SK-MEL-5 (cell line): ENCODE data around the gene RSPRY1. TPM values are rescaled to one million over a fixed set of nuclear protein-coding genes. Genes with fewer than 3 reads are reported as not detected.
"Not testable (repeated sequence)": the region's sequence is repeated elsewhere in the genome, so short reads cannot be mapped to it uniquely, and the experiment has no call there.

Source experiments
- DNase-seq: peaks from one replicate; pipeline ENCODE4 v3.0.0-alpha.2; 2016; ENCODE audit warnings: low read depth, low spot score
- in situ Hi-C: cut with HindIII; loops from 2 replicates; pipeline ENCODE4 v1.10.0; 2016; ENCODE audit warnings: low sequenced_read_pairs, high pct_unique_total_duplicates, low pct_unique_long_range_greater_than_20kb
- total RNA-seq: library from RNA; depleted of rRNA; stranded (reverse); fragments of >200 nt; shearing (Covaris generic); gene quantifications from 2 replicates; pipeline ENCODE4 v1.2.3, GENCODE V29; 2014

Gene RSPRY1
- total RNA-seq, 1 experiment from 2014 or later = 19.9 TPM

DNA sequence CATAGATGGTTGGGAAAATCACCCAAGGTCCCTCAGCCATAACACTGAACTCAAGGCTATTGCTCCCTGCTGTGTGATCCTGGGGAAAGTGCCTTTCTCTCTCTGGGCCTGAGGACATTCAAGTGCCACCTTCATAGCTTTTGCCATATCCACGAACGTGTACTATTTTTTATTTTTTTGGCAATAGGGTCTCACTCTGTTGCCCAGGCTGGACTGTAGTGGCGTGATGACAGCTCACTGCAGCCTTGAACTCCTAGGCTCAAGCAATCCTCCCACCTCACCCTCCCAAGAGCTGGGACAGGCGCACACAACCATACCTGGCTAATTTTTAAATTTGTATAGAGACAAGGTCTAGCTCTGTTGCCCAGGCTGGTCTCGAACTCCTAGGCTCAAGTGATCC is 87.7 kb downstream of the RSPRY1 start:
- no peak for DNase-seq
- in situ Hi-C loops = no loop called here

GRCh38 chr16:57275946-57276345 is 89.8 kb downstream of the RSPRY1 start:
- in situ Hi-C loops, DNase-seq: not testable (repeated sequence)

DNA sequence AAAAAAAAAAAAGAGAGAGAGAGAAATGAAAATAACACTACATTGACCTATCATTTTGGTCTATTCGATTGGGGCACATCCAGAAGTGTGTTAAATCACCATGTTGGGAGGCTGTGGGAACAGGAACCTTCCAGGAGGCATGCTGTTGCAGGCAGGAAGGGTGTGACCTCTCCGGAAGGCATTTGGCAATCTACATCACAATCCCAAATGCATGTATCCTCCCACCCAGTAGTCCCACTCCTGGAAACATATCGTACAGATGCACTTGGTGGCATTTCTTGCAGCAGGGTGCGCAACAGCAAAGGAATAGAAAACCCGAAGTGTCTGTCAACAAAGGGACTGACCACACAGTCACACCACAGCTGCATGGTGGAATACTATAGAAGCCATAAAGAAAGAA is 90.5 kb downstream of the RSPRY1 start:
- no peak for DNase-seq
- in situ Hi-C loops = no loop called here

- in situ Hi-C loops = no loop called here
- peak; percentile 20 for DNase-seq
These were observed 91.5 kb downstream of the RSPRY1 start for GRCh38 chr16:57277586-57277985.

DNA sequence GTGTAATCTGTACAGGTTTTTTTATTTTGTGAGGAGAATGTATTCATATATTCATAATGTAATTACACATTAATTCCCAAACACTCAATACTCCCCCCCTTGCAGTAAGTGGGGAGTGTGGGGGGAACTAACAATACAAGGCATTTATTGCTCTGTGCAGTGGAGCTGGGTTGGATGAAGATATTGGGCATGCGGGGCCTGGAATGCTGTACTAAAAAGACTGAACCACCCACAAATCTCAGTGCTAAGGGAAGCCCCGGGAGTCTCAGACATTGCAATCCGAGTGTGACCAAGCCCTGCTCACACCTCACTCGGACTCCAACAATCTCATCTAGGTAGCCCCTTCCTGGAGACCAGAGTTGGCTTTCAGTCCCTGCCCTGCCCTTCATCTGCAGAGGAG is 92.4 kb downstream of the RSPRY1 start:
- in situ Hi-C loops = no loop called here
- no peak for DNase-seq

GRCh38 chr16:57279780-57280638 is 93.9 kb downstream of the RSPRY1 start:
- DNase-seq = no peak
- in situ Hi-C loops = no loop called here

DNA sequence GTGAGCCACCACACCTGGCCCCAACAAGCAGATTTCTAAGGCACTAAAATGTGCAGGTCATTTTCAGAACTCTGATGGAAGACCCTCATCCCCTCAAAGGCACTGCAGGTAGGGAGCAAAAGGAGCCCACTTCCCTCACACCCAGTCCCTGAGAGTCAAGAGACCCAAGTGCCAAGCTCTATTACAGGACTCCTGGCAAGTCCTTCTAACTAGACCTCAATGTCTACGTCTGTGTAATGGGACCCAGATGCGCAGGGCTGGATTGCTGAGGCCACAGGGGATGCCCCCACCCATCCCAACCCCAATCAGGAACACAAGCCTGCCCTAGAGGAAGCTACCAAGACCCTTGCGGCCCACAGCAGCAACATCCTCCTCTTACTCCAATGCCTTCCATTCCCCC is 95.7 kb downstream of the RSPRY1 start:
- in situ Hi-C loops = no loop called here
- no peak for DNase-seq

DNA sequence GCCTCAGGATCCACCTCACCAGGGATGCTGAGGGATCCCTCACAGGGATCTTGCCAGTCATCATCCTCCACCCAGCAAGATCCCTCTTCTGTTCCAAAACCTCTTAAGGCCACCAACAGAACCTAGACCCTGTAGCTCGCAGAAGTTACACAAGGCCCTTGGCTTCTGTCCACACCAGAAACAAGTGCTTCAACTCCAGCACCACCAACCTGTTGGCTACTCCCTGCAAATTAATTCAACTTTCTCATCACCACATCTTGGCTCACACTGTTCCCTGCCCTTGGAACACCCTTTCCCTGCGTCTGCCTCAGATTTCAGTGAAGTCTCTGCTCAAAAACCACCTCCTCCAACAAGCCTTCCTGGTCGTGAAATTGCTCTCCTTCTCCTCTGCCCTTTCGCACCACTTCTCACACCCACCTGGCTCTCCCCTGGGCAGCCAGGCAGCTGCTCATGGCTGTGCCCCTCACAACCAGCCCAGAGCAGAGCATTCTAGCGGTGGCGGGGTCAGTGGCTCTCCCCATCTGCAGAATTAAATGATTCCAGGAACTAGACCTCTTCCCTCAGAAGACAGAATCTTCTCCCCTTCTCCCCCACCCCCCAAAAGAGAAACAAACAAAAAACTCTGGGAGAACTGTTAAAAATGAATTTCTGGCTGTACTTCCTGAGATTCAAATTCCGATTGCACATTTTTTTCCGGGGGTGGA is 96.5 kb downstream of the RSPRY1 start:
- DNase-seq = no peak
- in situ Hi-C loops = no loop called here

GRCh38 chr16:57283214-57283958 is 97.3 kb downstream of the RSPRY1 start:
- in situ Hi-C loops = no loop called here

GRCh38 chr16:57283959-57284208 is 97.8 kb downstream of the RSPRY1 start:
- in situ Hi-C loops = no loop called here
- no peak for DNase-seq

More at GRCh38 chr16:57283214-57283958, 97.3 kb downstream of the RSPRY1 start:
- no peak for DNase-seq

DNA sequence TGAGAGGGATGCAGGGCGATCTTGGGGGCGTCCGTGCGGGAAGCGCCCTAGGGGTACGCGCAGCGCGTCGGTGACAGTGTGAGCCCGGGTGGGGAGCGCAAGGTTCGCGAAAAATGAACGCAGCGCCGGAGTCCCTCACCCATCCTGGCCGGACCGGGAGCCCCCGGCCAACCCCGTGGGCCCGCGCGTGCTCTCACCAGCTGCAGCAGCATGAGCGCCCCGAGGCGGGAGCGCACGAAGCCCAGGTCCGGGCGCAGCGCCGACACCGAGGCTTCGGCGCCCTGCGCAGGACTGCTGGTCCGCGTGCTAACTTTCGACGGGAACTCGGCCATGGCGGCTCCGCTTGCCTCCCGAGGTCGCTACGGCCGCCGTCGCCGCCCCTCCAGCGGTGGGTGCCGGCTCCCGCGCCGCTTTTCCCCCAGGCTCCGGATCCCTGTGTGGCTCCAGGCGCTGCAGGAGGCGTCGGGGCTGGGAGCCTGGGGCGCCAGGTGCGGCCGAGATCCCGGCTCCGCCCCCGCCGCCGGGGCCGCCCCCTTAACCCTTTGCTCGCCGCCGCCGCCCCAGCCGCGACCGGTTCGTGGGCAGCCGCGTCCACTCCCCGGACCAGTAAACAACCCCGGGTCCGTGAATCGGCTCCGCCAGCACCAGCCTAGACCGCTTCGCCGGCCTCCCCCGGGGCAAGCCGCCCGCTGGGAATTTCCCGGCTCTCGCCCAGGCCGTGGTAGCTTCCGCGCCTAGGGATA is 98.3 kb downstream of the RSPRY1 start, which contains the start of gene PLLP:
Gene PLLP (minus strand): TSS at position 464 of the 743 bp plus-strand sequence. CDS start 132 bp downstream, at position 332.
- in situ Hi-C loops = no loop called here
- no peak for DNase-seq

GRCh38 chr16:57284952-57285363 is 98.8 kb downstream of the RSPRY1 start:
- in situ Hi-C loops = no loop called here
- DNase-seq = no peak

DNA sequence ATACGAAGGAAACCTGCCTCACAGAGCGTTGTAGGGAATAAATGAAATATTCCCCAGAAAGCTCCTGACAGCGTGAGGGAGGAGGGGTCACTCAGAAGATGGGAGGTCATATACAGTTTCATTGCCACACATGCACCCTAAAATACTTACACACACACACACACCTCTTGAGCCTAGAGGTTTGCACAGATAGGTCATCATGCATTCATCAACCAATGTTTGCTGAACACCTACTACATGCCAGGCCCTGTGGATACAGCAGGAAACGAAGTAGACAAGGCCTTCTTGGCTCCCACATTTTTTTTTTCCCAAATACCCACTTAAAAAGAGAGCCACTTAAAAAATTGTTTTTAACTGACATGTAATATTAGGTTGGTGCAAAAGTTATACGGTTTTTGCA is 99.2 kb downstream of the RSPRY1 start:
- no peak for DNase-seq
- in situ Hi-C loops = no loop called here

DNA sequence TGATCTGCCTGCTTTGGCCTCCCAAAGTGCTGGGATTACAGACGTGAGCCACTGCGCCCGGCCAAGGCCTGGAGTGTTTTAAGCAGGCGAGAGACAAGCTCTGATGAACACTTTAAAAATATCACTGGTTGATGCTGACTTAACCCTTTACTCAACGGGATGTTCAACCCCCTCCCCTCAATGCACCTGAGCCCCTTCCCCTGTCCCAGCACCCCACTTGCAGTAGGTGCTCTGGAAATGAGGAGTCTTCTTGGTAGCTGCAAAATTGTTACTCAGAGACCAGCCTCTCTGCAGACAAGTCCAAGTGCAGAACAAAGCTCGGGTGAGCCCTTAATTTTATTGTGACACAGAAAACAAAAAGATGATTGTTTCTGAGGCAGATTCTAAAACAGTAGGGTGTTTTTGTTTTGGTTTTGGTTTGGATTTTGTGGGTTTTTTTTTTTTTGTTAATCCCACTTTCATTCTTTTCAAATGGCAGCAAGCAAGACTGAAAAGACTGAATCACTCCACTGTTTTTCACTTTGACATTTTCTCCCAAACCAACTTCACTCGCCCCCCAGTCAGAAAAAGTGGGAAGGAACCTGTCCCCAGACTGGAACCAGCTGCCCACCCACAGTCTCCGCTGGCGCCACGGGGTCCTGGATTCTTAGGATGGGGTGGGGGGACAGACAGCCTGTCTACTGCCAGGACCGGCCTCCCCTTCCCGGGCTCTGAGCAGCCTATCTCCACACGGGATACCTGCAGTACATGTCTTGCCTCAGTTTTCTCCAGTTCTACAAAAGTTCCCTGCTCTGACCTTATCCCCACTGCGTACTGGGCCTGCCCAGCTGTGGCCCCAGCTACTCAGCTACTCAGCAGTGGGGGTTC is 103.5 kb downstream of the RSPRY1 start:
- in situ Hi-C loops = no loop called here
- DNase-seq = peak; percentile 36
